Fibroblast of peridontal ligament (primary cell): ENCODE data around the gene ITGA7.

Experiments used
- DNase-seq: peaks from one replicate; pipeline ENCODE4 v3.0.0-alpha.2; 2010; ENCODE audit errors: extremely low read depth

ITGA7 gene

DNA sequence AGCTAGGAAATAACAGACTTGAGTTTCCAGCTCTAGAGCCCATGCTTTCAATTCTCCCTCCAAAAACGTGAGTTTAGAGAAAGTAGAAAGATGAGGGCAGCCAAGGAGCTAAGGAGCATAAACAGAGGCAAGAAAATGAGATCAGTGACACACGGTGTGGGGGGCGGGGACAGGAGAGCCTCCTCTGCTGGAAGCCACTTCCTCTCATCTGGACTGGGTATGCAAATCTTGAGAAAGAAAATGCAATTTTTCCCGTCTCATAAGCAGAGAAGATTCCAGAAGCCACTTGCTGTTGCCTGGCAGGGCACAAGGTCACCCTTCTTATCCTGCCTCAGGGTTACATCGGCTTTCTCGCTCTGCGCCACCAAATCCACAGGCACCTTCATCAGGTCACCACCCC is 65.0 kb downstream of the ITGA7 start:
- DNase-seq: no peak

DNA sequence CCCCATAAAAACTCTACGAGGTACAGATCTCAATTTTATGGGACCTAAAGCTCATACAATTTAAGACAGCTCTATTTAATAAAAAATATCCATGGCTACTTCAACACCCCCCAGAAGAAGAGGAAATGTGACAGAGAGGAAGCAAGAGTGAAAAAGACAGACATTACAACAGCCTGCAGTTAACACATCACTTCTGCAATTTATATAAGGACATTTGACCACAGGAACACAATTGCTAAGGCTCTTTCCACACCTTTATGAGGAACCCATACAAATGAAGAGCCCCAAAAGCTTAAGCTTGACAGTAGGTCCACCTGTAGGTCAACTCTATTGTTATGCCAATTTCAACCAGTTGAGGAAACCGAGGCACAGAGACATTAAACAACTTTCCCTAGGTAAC is 65.4 kb downstream of the ITGA7 start:
- no peak for DNase-seq

- DNase-seq: no peak
These were observed 66.1 kb downstream of the ITGA7 start for GRCh38 chr12:55641595-55641994.

DNA sequence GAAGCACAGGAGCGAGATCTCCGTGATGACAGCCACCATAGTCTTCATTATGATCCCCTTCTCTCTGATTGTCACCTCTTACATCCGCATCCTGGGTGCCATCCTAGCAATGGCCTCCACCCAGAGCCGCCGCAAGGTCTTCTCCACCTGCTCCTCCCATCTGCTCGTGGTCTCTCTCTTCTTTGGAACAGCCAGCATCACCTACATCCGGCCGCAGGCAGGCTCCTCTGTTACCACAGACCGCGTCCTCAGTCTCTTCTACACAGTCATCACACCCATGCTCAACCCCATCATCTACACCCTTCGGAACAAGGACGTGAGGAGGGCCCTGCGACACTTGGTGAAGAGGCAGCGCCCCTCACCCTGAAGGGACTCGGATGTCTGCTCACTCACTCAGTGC is 70.2 kb downstream of the ITGA7 start:
- DNase-seq: no peak

- no peak for DNase-seq
These were observed 70.9 kb downstream of the ITGA7 start, which contains the start of gene OR10P1 for GRCh38 chr12:55636853-55637252. Gene OR10P1 (plus strand): TSS chr12:55636892. CDS start chr12:55636892, 0 bp downstream.

DNA sequence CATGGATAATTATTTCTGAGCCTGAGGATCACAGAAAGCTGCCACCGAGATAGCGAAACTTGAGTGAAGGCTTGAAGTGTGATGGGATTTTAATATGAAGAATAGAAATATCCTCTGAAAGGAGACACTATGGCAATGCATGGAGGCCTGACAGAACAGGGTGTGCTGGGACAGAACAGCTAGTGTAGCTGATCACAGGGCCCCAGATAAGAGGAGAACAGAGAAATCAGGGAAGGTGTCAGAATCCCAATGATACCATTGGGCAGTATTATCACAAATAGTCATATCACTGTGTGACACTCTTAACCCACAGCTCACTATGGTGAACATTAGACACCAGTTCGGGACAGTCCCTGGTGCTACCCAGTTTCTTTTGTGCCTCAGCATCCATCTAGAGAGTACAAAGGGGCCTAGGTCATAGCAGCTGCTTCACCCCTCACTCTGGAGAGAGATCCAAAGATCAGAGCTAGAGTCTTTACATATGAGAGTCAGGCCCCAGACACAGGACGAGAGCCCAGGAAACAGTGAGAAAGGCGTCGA is 71.5 kb downstream of the ITGA7 start:
- DNase-seq: no peak
